SU-DHL-6 (cell line): ENCODE measurements around the gene C1QTNF6.

Experiments used
- H2AFZ ChIP-seq: fragments of 200-600 bp; sonication (generic); 2 replicates; pipeline ENCODE4 v1.6.1; 2014; ENCODE audit warnings: low read depth, mild to moderate bottlenecking, moderate library complexity, mixed read lengths, antibody characterized with exemption, low read length; ENCODE audit not compliant: severe bottlenecking
- H3F3A ChIP-seq: fragments of 200-600 bp; shearing (Covaris generic); 2 replicates; pipeline ENCODE4 v1.6.0; 2016; ENCODE audit warnings: antibody characterized with exemption, mild to moderate bottlenecking; ENCODE audit not compliant: insufficient read depth
- H3K27ac ChIP-seq: fragments of 200-600 bp; sonication (generic); 2 replicates; pipeline ENCODE4 v1.5.1; 2016; ENCODE audit warnings: low read depth, mild to moderate bottlenecking, low read length, moderate library complexity, mixed read lengths
- H3K27me3 ChIP-seq: fragments of 200-600 bp; sonication (generic), shearing (Covaris generic); 2 replicates; pipeline ENCODE4 v1.6.0; 2014; ENCODE audit warnings: mild to moderate bottlenecking, low read length
- H3K36me3 ChIP-seq: fragments of 200-600 bp; sonication (generic); 2 replicates; pipeline ENCODE4 v1.6.1; 2014; ENCODE audit warnings: mild to moderate bottlenecking, low read length, mixed read lengths
- H3K4me2 ChIP-seq: fragments of 300-600, 200-600 bp; shearing (Covaris generic), sonication (generic); 2 replicates; pipeline ENCODE4 v1.6.0; 2014; ENCODE audit warnings: low read length, low read depth, mild to moderate bottlenecking; ENCODE audit not compliant: poor library complexity, severe bottlenecking
- H3K4me3 ChIP-seq: fragments of 200-600 bp; sonication (generic); 2 replicates; pipeline ENCODE4 v1.5.1; 2014; ENCODE audit warnings: antibody characterized with exemption, low read length, mild to moderate bottlenecking, mixed read lengths; ENCODE audit not compliant: insufficient read depth, poor library complexity, severe bottlenecking
- H3K79me2 ChIP-seq: fragments of 200-600 bp; sonication (generic); 2 replicates; pipeline ENCODE4 v1.6.1; 2014; ENCODE audit warnings: mild to moderate bottlenecking, low read length, moderate library complexity; ENCODE audit not compliant: insufficient read depth
- H3K9ac ChIP-seq: fragments of 200-600 bp; sonication (generic); 2 replicates; pipeline ENCODE4 v1.7.0; 2014; ENCODE audit warnings: mild to moderate bottlenecking, low read length
- H3K9me2 ChIP-seq: fragments of 200-600 bp; sonication (generic); replicated peaks from 2 replicates; pipeline ENCODE4 v1.6.1; 2014; ENCODE audit warnings: low read length; ENCODE audit not compliant: insufficient read depth
- H3K9me3 ChIP-seq: fragments of 200-600 bp; sonication (generic); 2 replicates; pipeline ENCODE4 v1.6.1; 2014; ENCODE audit warnings: low read length, mixed read lengths; ENCODE audit not compliant: insufficient read depth
- H4K20me1 ChIP-seq: fragments of 200-600 bp; sonication (generic); 2 replicates; pipeline ENCODE4 v1.6.1; 2014; ENCODE audit warnings: low read depth, mild to moderate bottlenecking, antibody characterized with exemption, low read length, moderate library complexity, mixed read lengths
- EZH2phosphoT487 ChIP-seq: fragments of 200-600 bp; sonication (generic), shearing (Covaris generic); conservative IDR thresholded peaks from 2 replicates; pipeline ENCODE4 v1.6.1; 2018; ENCODE audit warnings: mild to moderate bottlenecking, antibody characterized with exemption, low read length, moderate library complexity, mixed read lengths
- TF ChIP-seq, protein P1 (sequence below): fragments of 200-600 bp; sonication (generic); IDR thresholded peaks from one replicate; pipeline ENCODE4 v1.5.1; 2017; ENCODE audit warnings: antibody characterized with exemption, mild to moderate bottlenecking, low read length, moderate library complexity; ENCODE audit not compliant: insufficient read depth, poor library complexity, severe bottlenecking

The C1QTNF6 gene

DNA sequence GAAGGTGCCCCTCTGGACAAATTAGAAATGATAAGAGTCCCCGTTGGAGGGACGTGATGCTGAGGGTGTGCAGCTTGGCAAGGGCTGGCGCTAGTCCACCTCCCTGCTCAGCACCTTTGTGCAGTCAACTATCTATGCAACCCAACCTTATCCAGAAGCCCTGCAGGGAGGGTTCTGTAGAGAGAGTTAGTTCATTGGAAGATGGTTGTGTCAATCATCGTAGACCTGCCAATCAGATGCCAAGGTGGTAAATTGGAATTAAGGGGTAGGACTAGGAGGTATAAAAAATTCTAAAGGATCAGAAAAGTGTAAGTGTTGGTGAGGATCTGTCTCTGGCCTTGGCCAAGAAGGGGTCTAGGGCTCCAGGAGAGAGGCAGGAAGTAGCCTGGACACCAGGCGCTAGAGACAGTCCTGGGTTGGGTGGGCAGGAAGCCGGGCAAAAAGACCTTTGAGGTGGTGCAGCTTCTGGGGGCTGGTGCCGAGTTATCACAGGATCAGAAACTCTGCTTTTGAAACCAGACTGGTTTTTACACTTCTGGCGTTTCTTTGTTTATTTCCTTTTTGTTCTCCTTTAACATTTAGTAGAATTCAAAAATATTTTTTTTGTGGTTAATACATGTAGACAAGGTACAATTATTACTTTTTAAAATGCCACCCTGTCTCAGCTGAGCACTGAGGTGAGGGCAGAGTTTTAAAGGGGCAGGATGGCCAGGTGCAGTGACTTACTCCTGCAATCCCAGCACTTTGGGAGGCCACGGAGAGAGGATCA is 1.6 kb downstream of the C1QTNF6 start:
- H3K9me3 ChIP-seq, result no peaks in the 10 kb centered on the region
- H3F3A ChIP-seq, result no peaks in the 10 kb centered on the region
- no peak overlapping the region for H3K4me3 ChIP-seq
- no peak for TF ChIP-seq EZH2phosphoT487
- TF ChIP-seq, protein P1, sequence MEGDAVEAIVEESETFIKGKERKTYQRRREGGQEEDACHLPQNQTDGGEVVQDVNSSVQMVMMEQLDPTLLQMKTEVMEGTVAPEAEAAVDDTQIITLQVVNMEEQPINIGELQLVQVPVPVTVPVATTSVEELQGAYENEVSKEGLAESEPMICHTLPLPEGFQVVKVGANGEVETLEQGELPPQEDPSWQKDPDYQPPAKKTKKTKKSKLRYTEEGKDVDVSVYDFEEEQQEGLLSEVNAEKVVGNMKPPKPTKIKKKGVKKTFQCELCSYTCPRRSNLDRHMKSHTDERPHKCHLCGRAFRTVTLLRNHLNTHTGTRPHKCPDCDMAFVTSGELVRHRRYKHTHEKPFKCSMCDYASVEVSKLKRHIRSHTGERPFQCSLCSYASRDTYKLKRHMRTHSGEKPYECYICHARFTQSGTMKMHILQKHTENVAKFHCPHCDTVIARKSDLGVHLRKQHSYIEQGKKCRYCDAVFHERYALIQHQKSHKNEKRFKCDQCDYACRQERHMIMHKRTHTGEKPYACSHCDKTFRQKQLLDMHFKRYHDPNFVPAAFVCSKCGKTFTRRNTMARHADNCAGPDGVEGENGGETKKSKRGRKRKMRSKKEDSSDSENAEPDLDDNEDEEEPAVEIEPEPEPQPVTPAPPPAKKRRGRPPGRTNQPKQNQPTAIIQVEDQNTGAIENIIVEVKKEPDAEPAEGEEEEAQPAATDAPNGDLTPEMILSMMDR, result no peak
- H3K4me2 ChIP-seq, result no peak overlapping the region
- no peak overlapping the region for H3K27ac ChIP-seq
- no peak overlapping the region for H3K9ac ChIP-seq
- no peak overlapping the region for H2AFZ ChIP-seq
- H3K36me3 ChIP-seq, result no peaks in the 10 kb centered on the region
- no peaks in the 10 kb centered on the region for H3K79me2 ChIP-seq
- no peaks in the 10 kb centered on the region for H4K20me1 ChIP-seq
- no peaks in the 10 kb centered on the region for H3K27me3 ChIP-seq
- H3K9me2 ChIP-seq, result no peaks in the 10 kb centered on the region

GRCh38 chr22:37185646-37186227 is 2.3 kb downstream of the C1QTNF6 start:
- H3K36me3 ChIP-seq, result no peaks in the 10 kb centered on the region
- H2AFZ ChIP-seq, result no peak overlapping the region
- TF ChIP-seq, protein P1, result no peak
- no peak for TF ChIP-seq EZH2phosphoT487
- no peaks in the 10 kb centered on the region for H3K9me3 ChIP-seq
- no peaks in the 10 kb centered on the region for H3K9me2 ChIP-seq
- no peaks in the 10 kb centered on the region for H3K27me3 ChIP-seq
- H3K79me2 ChIP-seq, result no peaks in the 10 kb centered on the region
- no peak overlapping the region for H3K4me2 ChIP-seq
- H3K27ac ChIP-seq, result no peak overlapping the region
- no peak overlapping the region for H3K4me3 ChIP-seq
- no peak overlapping the region for H3K9ac ChIP-seq
- H3F3A ChIP-seq, result no peaks in the 10 kb centered on the region
- no peaks in the 10 kb centered on the region for H4K20me1 ChIP-seq

GRCh38 chr22:37184816-37185541 is 3.1 kb downstream of the C1QTNF6 start:
- Histone ChIP-seq H3K9me3 (no peaks in the 10 kb centered on the region), H3K4me3 (no peak overlapping the region), H3K36me3 (no peaks in the 10 kb centered on the region), H2AFZ (no peak overlapping the region), H3K27ac (no peak overlapping the region), H3K9me2 (no peaks in the 10 kb centered on the region), H3K9ac (no peak overlapping the region), H3F3A (no peaks in the 10 kb centered on the region), H3K27me3 (no peaks in the 10 kb centered on the region), H3K79me2 (no peaks in the 10 kb centered on the region), H3K4me2 (no peak overlapping the region), H4K20me1 (no peaks in the 10 kb centered on the region)
- TF ChIP-seq EZH2phosphoT487, result no peak
- TF ChIP-seq, protein P1, result no peak
